ENCODE data around the gene CSMD2.

- TF ChIP-seq CTCF (conservative IDR thresholded peaks at IDR 0.05; ENCODE audit: low read length) = no peak
- TF ChIP-seq EZH2phosphoT487 (IDR thresholded peaks at IDR 0.05; ENCODE audit: borderline replicate concordance) = no peak
Measured at GRCh38 chr1:34190692-34191091, 25.7 kb upstream of the CSMD2 start.
